ENCODE results near the gene AGBL1.

Gene AGBL1

DNA sequence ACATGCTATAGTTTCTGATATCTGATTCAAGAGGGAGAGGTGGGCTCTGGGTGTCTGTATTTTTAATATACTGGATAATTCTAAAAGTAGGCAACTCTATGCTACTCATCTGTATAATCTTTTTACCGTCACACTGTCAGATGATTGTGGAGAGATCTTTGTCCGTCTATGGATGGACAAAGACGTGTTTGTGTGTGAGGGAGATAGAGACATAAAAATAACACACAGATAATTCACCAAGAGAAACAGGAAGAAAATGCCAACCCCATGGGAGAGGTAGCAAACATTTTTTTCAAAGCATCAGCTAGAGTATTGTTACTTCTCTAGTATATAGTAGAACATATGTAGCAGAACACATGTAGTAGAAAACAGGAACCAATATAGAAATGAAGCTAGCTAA, 346.1 kb downstream of the AGBL1 start:
- Histone ChIP-seq H3K4me1 (ENCODE audit: insufficient read depth, poor library complexity, severe bottlenecking) (no peaks in the 10 kb centered on the region), H3K9me3 (ENCODE audit: severe bottlenecking) (no peaks in the 10 kb centered on the region), H3K4me3 (ENCODE audit: severe bottlenecking) (no peak overlapping the region), H3K27me3 (ENCODE audit: insufficient read depth, poor library complexity, severe bottlenecking) (no peaks in the 10 kb centered on the region), H3K27ac (ENCODE audit: poor library complexity, severe bottlenecking) (no peak overlapping the region), H3K36me3 (ENCODE audit: low read depth) (no peaks in the 10 kb centered on the region)
- ATAC-seq (ENCODE audit: low read depth) (no peak), DNase-seq (ENCODE audit: low spot score) (no peak)
- no peak for TF ChIP-seq CTCF (IDR thresholded peaks at IDR 0.05; ENCODE audit: poor library complexity, severe bottlenecking)

DNA sequence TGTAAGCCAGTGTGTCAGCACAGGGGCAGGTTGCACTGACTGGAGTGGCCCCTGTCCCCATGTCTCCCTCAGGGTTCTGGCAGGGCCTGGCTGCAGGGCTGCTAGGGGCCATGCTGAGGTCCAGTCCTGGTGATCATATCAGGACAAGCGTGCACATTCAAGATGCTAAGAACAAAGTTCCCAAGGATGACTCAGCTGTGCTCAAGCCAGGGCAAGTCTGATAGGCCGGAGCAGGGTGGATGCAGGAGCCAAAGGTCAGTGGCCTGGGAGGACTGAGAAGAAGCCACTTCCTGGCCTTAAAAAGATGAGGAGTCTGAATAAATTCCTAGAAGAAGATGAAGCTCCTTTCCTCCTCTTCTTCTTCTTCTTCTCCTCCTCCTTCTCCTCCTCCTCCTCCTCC, 353.2 kb downstream of the AGBL1 start:
- DNase-seq (ENCODE audit: low spot score) (no peak), ATAC-seq (ENCODE audit: low read depth) (peak; percentile 76)
- H3K27ac ChIP-seq (ENCODE audit: poor library complexity, severe bottlenecking): no peak overlapping the region
- H3K27me3 ChIP-seq (ENCODE audit: insufficient read depth, poor library complexity, severe bottlenecking): no peaks in the 10 kb centered on the region
- no peaks in the 10 kb centered on the region for H3K9me3 ChIP-seq (ENCODE audit: severe bottlenecking)
- no peaks in the 10 kb centered on the region for H3K36me3 ChIP-seq (ENCODE audit: low read depth)
- H3K4me1 ChIP-seq (ENCODE audit: insufficient read depth, poor library complexity, severe bottlenecking): peaks cover 6% of the 10 kb centered on the region
- TF ChIP-seq CTCF (IDR thresholded peaks at IDR 0.05; ENCODE audit: poor library complexity, severe bottlenecking): no peak
- H3K4me3 ChIP-seq (ENCODE audit: severe bottlenecking): no peak overlapping the region

- peaks cover 6% of the 10 kb centered on the region for H3K4me1 ChIP-seq (ENCODE audit: insufficient read depth, poor library complexity, severe bottlenecking)
- no peaks in the 10 kb centered on the region for H3K36me3 ChIP-seq (ENCODE audit: low read depth)
- H3K27me3 ChIP-seq (ENCODE audit: insufficient read depth, poor library complexity, severe bottlenecking): no peaks in the 10 kb centered on the region
- DNase-seq (ENCODE audit: low spot score): no peak
- TF ChIP-seq CTCF (IDR thresholded peaks at IDR 0.05; ENCODE audit: poor library complexity, severe bottlenecking): no peak
- H3K4me3 ChIP-seq (ENCODE audit: severe bottlenecking): no peak overlapping the region
- no peak overlapping the region for H3K27ac ChIP-seq (ENCODE audit: poor library complexity, severe bottlenecking)
- no peak for ATAC-seq (ENCODE audit: low read depth)
- H3K9me3 ChIP-seq (ENCODE audit: severe bottlenecking): no peaks in the 10 kb centered on the region
Measured at GRCh38 chr15:86433983-86434382, 354.3 kb downstream of the AGBL1 start.

GRCh38 chr15:86439614-86440013, 359.9 kb downstream of the AGBL1 start:
- Histone ChIP-seq H3K4me1 (ENCODE audit: insufficient read depth, poor library complexity, severe bottlenecking) (no peaks in the 10 kb centered on the region), H3K9me3 (ENCODE audit: severe bottlenecking) (no peaks in the 10 kb centered on the region)

More at GRCh38 chr15:86439614-86440013, 359.9 kb downstream of the AGBL1 start:
- no peak for TF ChIP-seq CTCF (IDR thresholded peaks at IDR 0.05; ENCODE audit: poor library complexity, severe bottlenecking)
- ATAC-seq (ENCODE audit: low read depth) (no peak), DNase-seq (ENCODE audit: low spot score) (no peak)
- Histone ChIP-seq H3K4me3 (ENCODE audit: severe bottlenecking) (no peak overlapping the region), H3K27ac (ENCODE audit: poor library complexity, severe bottlenecking) (no peak overlapping the region), H3K27me3 (ENCODE audit: insufficient read depth, poor library complexity, severe bottlenecking) (no peaks in the 10 kb centered on the region), H3K36me3 (ENCODE audit: low read depth) (no peaks in the 10 kb centered on the region)
